SIG-M5 treated with dmso at 0.1 percent for 504 hours (cell line): Measurements from ENCODE around the gene ADGRA3.
"Not testable (repeated sequence)": the region's sequence is repeated elsewhere in the genome, so short reads cannot be mapped to it uniquely, and the experiment has no call there.

Source experiments
- DNase-seq: peaks from one replicate; lab custom pipeline; 2025; ENCODE audit not compliant: unreplicated experiment; lab: John Stamatoyannopoulos, UW

Gene ADGRA3

DNA sequence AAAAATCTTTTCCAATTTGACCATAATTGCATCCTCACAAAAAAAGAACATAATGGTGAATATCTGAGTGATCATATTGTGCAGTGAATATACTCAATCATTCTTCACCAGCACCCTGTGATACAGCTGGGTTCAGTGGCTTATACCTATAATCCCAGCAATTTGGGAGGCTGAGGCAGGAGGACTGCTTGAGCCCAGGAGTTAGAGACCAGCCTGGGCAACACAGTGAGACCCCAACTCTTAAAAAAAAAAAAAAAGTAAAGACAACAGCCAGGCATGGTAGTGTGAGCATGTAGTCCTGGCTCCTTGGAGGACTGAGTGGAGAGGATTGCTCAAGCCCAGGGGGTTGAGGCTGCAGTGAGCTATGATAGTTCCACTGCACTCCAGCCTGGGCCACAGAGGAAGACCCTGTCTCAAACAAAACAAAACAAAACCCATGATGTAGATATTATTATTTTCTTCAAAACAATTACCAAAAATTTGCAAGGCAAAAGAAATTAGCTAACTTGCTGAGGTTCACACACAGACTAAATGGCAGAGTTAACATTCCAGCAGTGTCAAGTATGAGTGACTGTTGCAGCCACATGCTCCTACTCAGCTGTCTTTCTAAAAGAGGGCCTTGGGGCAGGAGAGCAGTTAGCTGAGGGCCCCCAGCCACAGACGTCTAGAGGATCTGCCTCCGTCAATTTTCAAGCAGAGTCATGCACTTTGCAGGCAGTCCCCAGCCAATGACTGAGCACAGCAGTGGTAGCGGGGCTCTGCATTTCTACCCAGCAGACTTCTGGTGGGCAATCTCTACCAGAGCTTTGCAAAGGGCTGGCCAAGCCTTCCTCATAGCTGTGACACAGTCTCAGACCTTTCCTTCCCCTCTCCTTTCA, 33.4 kb downstream of the ADGRA3 start:
- DNase-seq = no peak

GRCh38 chr4:22480675-22481327, 35.1 kb downstream of the ADGRA3 start:
- DNase-seq = no peak

GRCh38 chr4:22478426-22478825, 37.4 kb downstream of the ADGRA3 start:
- no peak for DNase-seq

DNA sequence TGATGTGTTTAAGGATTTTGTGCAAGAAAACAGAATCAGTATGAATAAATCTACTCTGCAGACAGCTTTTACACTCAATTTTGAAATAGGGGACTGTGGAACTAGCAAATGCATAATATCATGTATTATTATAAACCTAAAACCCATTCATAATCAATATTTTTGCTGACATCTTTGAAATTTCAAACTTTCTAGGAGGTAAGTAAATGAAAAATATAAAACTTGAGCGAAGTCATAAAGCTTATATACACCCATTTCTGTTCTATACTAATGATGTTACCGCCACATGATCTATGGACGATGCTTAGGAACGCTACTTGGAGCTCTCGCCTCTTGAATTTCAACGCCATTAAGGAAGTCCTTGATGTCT, 38.1 kb downstream of the ADGRA3 start:
- DNase-seq = no peak

DNA sequence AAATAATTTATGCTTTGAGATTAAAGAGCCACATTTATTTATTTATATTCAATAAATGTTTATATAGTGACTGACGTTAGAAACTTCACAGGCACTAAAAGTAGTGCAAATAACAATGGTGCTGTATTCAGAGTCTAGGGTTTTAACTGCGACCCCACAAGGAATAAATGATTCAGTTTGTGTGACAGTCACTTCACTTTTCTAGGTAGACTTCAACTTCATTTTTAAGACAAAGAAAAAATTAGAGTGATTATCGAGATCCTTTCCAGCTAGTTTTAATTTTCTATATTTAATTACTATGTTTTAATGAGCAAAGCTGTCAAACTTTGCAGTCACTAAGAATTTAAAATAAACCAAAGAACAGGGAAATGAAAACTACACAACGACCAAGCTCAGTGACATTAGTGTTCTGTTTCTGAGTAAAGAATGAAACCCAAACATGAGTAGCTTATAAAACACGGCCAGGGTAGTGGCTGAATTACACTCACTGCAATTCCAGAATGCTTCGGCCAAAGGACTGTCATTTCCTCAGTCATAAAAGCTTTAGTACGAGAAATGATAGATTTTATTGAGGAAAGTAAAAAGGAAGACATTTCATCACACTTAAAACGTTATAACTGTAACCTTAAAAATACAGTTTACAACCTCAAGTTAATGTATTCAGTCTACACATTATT, 38.6 kb downstream of the ADGRA3 start:
- no peak for DNase-seq

GRCh38 chr4:22476011-22476410, 39.9 kb downstream of the ADGRA3 start:
- DNase-seq = no peak

- DNase-seq = not testable (repeated sequence)
These were observed 40.6 kb downstream of the ADGRA3 start for GRCh38 chr4:22475311-22475646.

- no peak for DNase-seq
These were observed 41.1 kb downstream of the ADGRA3 start for GRCh38 chr4:22474636-22475310.

DNA sequence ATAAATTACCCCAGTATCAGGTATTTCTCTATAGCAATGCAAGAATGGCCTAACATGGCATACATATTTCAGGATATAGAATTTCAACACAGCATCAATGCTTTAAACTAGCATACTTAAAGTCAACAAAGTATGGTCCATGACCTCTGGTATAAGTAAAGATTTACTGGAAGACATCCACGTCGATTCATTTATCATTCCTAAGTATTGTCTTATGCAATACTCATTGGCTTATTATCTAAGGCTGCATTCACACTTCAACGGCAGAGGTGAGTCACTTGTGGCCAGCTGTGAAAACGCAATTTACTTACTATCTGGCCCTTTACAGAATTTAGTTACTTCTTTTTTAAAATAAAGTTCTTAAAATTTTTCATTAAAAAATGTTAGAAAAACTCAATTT, 42.6 kb downstream of the ADGRA3 start:
- DNase-seq = no peak

DNA sequence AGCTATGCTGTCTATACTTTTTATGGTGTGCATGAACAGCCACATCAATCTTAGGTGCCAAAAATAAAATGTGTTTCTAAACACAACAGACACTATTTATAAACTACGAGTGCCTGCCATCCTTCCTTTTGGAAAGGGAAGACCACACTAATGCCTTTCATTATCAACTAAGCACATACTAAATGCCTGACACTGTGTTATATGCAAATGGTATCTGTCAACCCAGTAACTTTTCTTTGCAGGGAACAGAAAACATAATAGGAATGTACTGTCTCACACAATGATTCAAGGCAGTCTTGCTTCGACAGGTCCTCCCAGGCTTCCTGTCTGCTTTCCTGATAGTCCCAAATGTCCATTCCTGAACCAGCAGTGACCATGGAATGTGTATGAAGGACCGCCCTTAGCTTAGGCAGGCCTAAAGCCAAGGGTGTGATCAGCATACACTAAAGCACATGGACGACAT, 43.8 kb downstream of the ADGRA3 start:
- no peak for DNase-seq

DNA sequence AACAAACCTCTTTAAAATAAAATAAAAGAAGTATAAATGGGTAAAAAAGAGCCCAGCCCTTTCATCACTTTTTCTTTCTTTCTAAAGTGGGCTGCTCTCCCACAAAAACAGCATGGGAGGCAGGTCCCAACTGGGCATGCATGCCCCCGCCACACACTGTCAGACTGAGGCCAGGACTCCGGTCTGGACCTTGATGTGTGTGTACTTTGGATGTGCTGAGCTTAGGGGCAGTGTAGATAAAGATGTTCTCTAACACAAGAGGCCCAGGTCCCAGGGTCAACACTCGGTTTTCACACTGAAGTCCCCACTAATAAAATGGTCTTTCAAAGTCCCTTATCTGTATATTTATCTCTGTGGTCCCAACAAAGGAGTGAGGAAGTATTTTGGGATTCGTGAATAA, 44.4 kb downstream of the ADGRA3 start:
- no peak for DNase-seq

- DNase-seq = no peak
These were observed 49.3 kb downstream of the ADGRA3 start for GRCh38 chr4:22466581-22466980.

DNA sequence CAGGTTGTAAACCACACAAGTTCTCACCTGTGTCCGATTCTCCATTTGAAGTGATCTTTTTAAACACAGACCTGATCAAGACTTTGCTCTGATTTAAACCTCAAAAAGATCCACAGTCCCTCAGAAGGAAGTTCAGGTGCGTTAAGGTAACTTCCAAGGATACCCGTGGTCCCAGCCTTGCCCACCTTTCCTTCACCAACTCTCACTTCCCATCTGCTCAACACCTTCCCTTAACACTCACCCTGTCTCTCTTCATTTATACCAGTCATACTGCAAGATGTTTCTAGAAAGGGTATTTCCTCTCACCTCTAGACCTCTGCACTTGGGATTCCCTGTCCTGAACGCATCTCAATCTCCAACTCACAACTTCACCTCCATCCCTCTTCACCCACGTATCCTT, 49.9 kb downstream of the ADGRA3 start:
- DNase-seq = no peak

GRCh38 chr4:22465349-22465748, 50.5 kb downstream of the ADGRA3 start:
- no peak for DNase-seq

GRCh38 chr4:22463179-22463578, 52.7 kb downstream of the ADGRA3 start:
- DNase-seq = no peak

DNA sequence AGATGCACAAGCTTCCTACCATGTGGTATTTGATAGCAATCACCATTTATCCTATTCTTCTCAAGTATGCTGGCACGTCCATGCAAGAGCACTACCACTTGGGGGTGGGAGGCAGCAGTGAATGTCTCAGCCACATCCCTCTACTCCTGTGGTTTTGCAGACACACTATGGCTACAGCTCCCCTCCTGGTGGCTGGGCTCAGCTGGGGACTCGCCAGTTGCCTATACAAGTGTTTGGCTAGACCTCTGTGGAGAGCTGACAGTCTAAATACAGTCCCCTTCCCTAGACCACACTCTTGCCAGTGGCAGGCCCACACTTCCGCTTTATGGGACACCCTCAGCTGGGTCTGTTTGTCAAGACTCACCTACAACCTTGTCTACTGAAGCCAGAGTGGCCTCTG, 53.2 kb downstream of the ADGRA3 start:
- DNase-seq = no peak

DNA sequence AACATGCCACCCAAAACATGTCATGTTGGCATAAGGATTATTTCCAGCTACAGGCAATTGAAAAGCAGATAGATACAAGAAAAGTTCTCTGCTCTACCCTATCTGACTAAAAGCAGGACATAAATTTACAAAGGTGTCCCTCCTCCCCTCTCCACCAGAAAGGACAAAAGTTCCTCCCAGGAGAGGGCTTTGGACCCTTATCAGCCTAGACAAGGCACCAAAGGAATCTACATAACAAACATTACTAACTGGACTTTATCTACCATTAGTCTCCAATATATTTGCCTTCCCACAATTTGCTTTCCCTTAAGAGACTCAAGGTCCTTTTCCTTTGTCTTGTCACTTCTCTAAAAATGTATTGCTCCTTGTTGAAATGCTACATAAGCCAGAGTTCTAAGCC, 55.6 kb downstream of the ADGRA3 start:
- no peak for DNase-seq

DNA sequence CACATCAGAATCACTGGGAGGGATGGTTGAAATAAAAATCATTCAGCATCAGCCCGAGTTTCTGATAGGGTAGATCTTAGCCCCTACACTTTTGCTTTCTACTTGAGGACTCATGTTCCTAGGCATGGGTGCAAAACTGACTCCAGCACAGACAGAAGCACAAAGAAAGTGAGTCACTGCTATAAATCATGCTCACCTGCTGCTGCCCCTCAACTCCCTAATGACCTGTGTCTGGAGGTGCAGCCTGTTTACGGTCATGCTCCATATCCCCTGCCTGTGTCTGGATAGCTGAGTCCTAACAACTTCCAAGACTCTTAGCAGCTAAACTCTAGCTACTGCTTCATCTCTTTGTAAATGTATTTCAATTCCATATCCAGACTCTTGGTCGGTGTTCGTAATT, 57.8 kb downstream of the ADGRA3 start:
- DNase-seq = no peak

- no peak for DNase-seq
These were observed 58.5 kb downstream of the ADGRA3 start for GRCh38 chr4:22457348-22457747.

DNA sequence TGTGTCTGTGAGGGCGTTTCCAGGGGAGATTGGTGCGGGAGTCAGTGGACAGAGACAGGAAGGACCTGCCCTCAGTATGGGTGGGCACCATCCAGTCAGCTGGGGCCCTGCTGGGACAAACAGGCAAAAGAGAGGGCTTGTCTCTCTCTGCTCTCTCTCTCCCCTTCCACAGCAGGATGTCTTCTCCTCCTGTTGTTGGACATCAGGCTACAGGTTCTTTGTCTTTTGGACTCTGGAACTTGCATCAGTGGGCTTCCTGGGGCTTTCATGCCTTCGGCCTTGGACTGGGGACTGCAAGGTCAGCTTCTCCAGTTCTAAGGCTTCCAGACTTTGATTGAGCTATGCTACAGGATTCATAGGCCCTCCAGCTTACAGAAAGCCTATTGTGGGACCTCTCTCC, 59.6 kb downstream of the ADGRA3 start:
- DNase-seq = no peak

- no peak for DNase-seq
These were observed 60.9 kb downstream of the ADGRA3 start for GRCh38 chr4:22454955-22455354.
